CD4-positive, alpha-beta T cell treated with Interleukin-15 for 4 hours (primary cell): ENCODE data around the gene MTREX.

ENCODE experiments used
- DNase-seq: peaks from one replicate; pipeline ENCODE4 v3.0.0-alpha.2; 2020; ENCODE audit warnings: low spot score

MTREX gene

GRCh38 chr5:55384072-55384471, 76.3 kb downstream of the MTREX start:
- DNase-seq, result no peak

- DNase-seq, result no peak
Measured at GRCh38 chr5:55385227-55385626, 77.4 kb downstream of the MTREX start.

GRCh38 chr5:55385846-55386245, 78.1 kb downstream of the MTREX start:
- no peak for DNase-seq

GRCh38 chr5:55386356-55386755, 78.6 kb downstream of the MTREX start:
- no peak for DNase-seq

GRCh38 chr5:55387865-55388264, 80.1 kb downstream of the MTREX start:
- no peak for DNase-seq

- DNase-seq, result no peak
Measured at GRCh38 chr5:55391707-55392106, 83.9 kb downstream of the MTREX start.

- DNase-seq, result no peak
Measured at GRCh38 chr5:55392669-55393068, 84.9 kb downstream of the MTREX start.

- DNase-seq, result no peak
Measured at GRCh38 chr5:55393501-55394175, 85.8 kb downstream of the MTREX start.

GRCh38 chr5:55402199-55402598, 94.4 kb downstream of the MTREX start:
- DNase-seq, result no peak

GRCh38 chr5:55406292-55406691, 98.5 kb downstream of the MTREX start:
- no peak for DNase-seq

- peak; percentile 6 for DNase-seq
Measured at GRCh38 chr5:55407059-55407684, 99.4 kb downstream of the MTREX start.

- no peak for DNase-seq
Measured at GRCh38 chr5:55407984-55408383, 100.2 kb downstream of the MTREX start.

- no peak for DNase-seq
Measured at GRCh38 chr5:55409775-55410174, 102.0 kb downstream of the MTREX start.

- DNase-seq, result no peak
Measured at GRCh38 chr5:55410845-55411244, 103.1 kb downstream of the MTREX start.

GRCh38 chr5:55411876-55412275, 104.1 kb downstream of the MTREX start:
- no peak for DNase-seq

- DNase-seq, result no peak
Measured at GRCh38 chr5:55413644-55414043, 105.9 kb downstream of the MTREX start.

- no peak for DNase-seq
Measured at GRCh38 chr5:55415071-55415470, 107.3 kb downstream of the MTREX start.

GRCh38 chr5:55416306-55416705, 108.5 kb downstream of the MTREX start:
- DNase-seq, result no peak

- no peak for DNase-seq
Measured at GRCh38 chr5:55418994-55419968, 111.5 kb downstream of the MTREX start.

GRCh38 chr5:55421074-55421529, 113.3 kb downstream of the MTREX start:
- DNase-seq, result no peak

- no peak for DNase-seq
Measured at GRCh38 chr5:55426455-55426854, 118.7 kb downstream of the MTREX start.

- DNase-seq, result no peak
Measured at GRCh38 chr5:55427157-55427556, 119.4 kb downstream of the MTREX start.

GRCh38 chr5:55429221-55429612, 121.4 kb downstream of the MTREX start:
- no peak for DNase-seq
